GM12878 (cell line): ENCODE results near the gene YIPF5. TPM values are rescaled to one million over a fixed set of nuclear protein-coding genes. Genes with fewer than 3 reads are reported as not detected.

Source experiments
- CHD1 ChIP-seq: IDR thresholded peaks from 2 replicates; pipeline ENCODE4 v1.6.1; 2012; ENCODE audit warnings: low read depth, low read length, improper control_type of control experiment
- CTCF ChIP-seq, 3 experiments: IDR thresholded peaks in 2 of 3; conservative IDR thresholded peaks in 1 of 3; 2 replicates each; pipeline ENCODE4 v1.5.1; 2011; ENCODE audit warnings: low read depth in 3 of 3, low read length in 3 of 3, mild to moderate bottlenecking in 3 of 3, control low read depth in 2 of 3, moderate library complexity in 2 of 3, inconsistent platforms in 1 of 3, mixed read lengths in 1 of 3; ENCODE audit not compliant: control insufficient read depth in 2 of 3, insufficient read depth in 1 of 3; ENCODE audit errors: extremely low read depth in 1 of 3
- GATAD2B ChIP-seq: fragments of 450-650 bp; conservative IDR thresholded peaks from 2 replicates; pipeline ENCODE4 v1.6.1; 2017; ENCODE audit warnings: low read depth, mild to moderate bottlenecking, moderate library complexity
- IRF3 ChIP-seq: fragments of 450-650 bp; IDR thresholded peaks from 2 replicates; pipeline ENCODE4 v1.6.1; 2014; ENCODE audit warnings: mild to moderate bottlenecking
- NFXL1 ChIP-seq: fragments of 450-650 bp; IDR thresholded peaks from 2 replicates; pipeline ENCODE4 v1.6.1; 2017; ENCODE audit warnings: antibody characterized with exemption, mild to moderate bottlenecking, borderline replicate concordance
- NR2F1 ChIP-seq: fragments of 450-650 bp; conservative IDR thresholded peaks from 2 replicates; pipeline ENCODE4 v1.6.1; 2017; ENCODE audit warnings: mild to moderate bottlenecking
- POLR2A ChIP-seq: IDR thresholded peaks from 2 replicates; pipeline ENCODE4 v1.6.1; 2011; ENCODE audit warnings: low read depth, mild to moderate bottlenecking, low read length
- RFX5 ChIP-seq: IDR thresholded peaks from 2 replicates; pipeline ENCODE4 v1.6.1; 2011; ENCODE audit warnings: low read depth, low read length, improper control_type of control experiment
- SIN3A ChIP-seq: IDR thresholded peaks from 2 replicates; pipeline ENCODE4 v1.6.1; 2012; ENCODE audit warnings: low read depth, low read length, improper control_type of control experiment
- SMARCA5 ChIP-seq: fragments of 450-650 bp; IDR thresholded peaks from 2 replicates; pipeline ENCODE4 v1.6.1; 2017; ENCODE audit warnings: mild to moderate bottlenecking
- SUZ12 ChIP-seq: fragments of 200-600 bp; sonication (generic); IDR thresholded peaks from one replicate; pipeline ENCODE4 v1.6.1; 2018; ENCODE audit warnings: antibody characterized with exemption, mild to moderate bottlenecking; ENCODE audit not compliant: unreplicated experiment
- TCF7 ChIP-seq: IDR thresholded peaks from 2 replicates; pipeline ENCODE4 v1.6.1; 2014; ENCODE audit warnings: antibody characterized with exemption, borderline replicate concordance
- ZNF24 ChIP-seq: fragments of 450-650 bp; IDR thresholded peaks from 2 replicates; pipeline ENCODE4 v1.6.1; 2017; ENCODE audit warnings: antibody characterized with exemption, mild to moderate bottlenecking
- ZNF274 ChIP-seq: IDR thresholded peaks from one replicate; pipeline ENCODE4 v1.8.0; 2011; ENCODE audit not compliant: insufficient read length, insufficient read depth
- ZNF622 ChIP-seq: fragments of 450-650 bp; IDR thresholded peaks from 2 replicates; pipeline ENCODE4 v1.6.1; 2017; ENCODE audit warnings: mild to moderate bottlenecking, inconsistent platforms
- ZSCAN29 ChIP-seq: fragments of 450-650 bp; IDR thresholded peaks from 2 replicates; pipeline ENCODE4 v1.6.1; 2017; ENCODE audit warnings: mild to moderate bottlenecking, moderate library complexity
- polyA plus RNA-seq, 11 experiments: library from polyadenylated mRNA; depleted of rRNA in 4 of 11; unstranded in 6 of 11; stranded (reverse) in 5 of 11; fragments of >200 nt; fragmentation: Nextera tagmentation in 4 of 11; fragmentation: Illumina TruSeq in 1 of 11; extraction: Ambion mirVana in 4 of 11; extraction: Trizol in 1 of 11; gene quantifications; 1 replicate in 1 of 11; 2 replicates in 10 of 11; pipeline versions ENCODE4 v1.2.1 to v1.2.3, GENCODE V29; 2011 to 2016; ENCODE audit warnings: inconsistent platforms in 2 of 11, missing spikeins in 2 of 11, low read depth in 1 of 11
- total RNA-seq, 4 experiments: library from RNA; depleted of rRNA in 3 of 4; stranded (reverse); fragments of >200 nt in 3 of 4; fragmentation: Illumina TruSeq in 1 of 4; extraction: Trizol in 1 of 4; gene quantifications; 2 replicates each; pipeline versions ENCODE4 v1.2.1 to v1.2.3, GENCODE V29; 2013 to 2021
- TF ChIP-seq, protein P1 (sequence below): fragments of 150-350 bp; IDR thresholded peaks from 2 replicates; pipeline ENCODE4 v1.6.1; 2014; ENCODE audit warnings: mild to moderate bottlenecking, low read depth, low read length
- TF ChIP-seq, protein P2 (sequence below): fragments of 450-650 bp; IDR thresholded peaks from 2 replicates; pipeline ENCODE4 v1.6.1; 2016; ENCODE audit warnings: mild to moderate bottlenecking

YIPF5 gene
- total and polyA plus RNA-seq, 10 of the 15 experiments (the other 5 are each of a cell fraction or from before 2014, with no cell fraction given), result 19.5 to 50.4 (median 34.3) TPM

DNA sequence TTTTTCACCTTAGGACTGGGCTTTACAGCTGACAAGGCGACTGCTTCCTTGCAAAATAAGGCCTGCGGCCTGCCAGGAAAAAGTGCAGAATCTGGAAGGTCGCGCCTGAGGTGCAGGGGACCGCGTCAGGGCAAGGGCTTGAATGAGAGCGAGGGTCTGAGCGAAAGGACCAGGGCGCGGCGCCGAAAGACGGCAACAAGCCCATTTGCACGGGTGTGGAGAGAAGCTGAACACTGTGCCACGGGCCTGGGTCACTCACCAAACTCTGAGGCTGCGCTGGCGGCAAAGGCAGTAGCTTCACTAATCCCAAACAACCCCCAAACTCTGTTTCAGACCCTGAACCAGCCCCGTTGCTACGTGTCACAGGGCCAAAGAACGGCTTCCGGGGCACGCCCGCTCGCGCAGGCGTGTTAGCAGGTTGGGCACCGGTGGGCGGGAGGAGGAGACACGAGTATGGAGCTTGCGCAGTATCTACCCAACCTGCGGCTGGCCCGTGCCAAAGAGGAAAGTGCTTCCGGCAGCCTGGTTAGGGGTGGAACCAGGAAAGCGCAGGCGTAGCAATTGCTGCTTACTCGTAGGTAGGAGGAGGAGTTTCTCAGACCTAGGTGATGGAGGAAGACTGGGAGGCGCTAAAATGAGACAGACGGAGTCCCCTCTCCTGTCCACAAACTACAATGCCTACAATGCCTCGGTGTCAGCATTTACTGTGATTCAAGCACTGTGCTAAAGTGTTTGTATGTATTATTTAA is at the start of gene YIPF5, which contains the start of gene KCTD16 (continued):
- TF ChIP-seq CTCF (IDR thresholded peaks at IDR 0.05 in 2 of 3, conservative IDR thresholded peaks at IDR 0.05 in 1 of 3; ENCODE audit: control insufficient read depth in 2 of 3, extremely low read depth in 1 of 3, insufficient read depth in 1 of 3, low read depth in 3 of 3, low read length in 3 of 3) (no peak), POLR2A (peak; percentile 88), CHD1 (no peak), NFXL1 (no peak), IRF3 (no peak), SIN3A (peak; percentile 75; the same call in 1 of the 2 replicates), TCF7 (no peak), SUZ12 (no peak), SMARCA5 (no peak), NR2F1 (peak; percentile 75), RFX5 (no peak), ZNF24 (no peak), ZNF622 (no peak), GATAD2B (0 out of 2 replicates have a peak, but pooled peaks have one; percentile 43), ZSCAN29 (no peak), ZNF274 (no peak)
- TF ChIP-seq, protein P1, sequence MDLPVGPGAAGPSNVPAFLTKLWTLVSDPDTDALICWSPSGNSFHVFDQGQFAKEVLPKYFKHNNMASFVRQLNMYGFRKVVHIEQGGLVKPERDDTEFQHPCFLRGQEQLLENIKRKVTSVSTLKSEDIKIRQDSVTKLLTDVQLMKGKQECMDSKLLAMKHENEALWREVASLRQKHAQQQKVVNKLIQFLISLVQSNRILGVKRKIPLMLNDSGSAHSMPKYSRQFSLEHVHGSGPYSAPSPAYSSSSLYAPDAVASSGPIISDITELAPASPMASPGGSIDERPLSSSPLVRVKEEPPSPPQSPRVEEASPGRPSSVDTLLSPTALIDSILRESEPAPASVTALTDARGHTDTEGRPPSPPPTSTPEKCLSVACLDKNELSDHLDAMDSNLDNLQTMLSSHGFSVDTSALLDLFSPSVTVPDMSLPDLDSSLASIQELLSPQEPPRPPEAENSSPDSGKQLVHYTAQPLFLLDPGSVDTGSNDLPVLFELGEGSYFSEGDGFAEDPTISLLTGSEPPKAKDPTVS, result no peak
- TF ChIP-seq, protein P2, sequence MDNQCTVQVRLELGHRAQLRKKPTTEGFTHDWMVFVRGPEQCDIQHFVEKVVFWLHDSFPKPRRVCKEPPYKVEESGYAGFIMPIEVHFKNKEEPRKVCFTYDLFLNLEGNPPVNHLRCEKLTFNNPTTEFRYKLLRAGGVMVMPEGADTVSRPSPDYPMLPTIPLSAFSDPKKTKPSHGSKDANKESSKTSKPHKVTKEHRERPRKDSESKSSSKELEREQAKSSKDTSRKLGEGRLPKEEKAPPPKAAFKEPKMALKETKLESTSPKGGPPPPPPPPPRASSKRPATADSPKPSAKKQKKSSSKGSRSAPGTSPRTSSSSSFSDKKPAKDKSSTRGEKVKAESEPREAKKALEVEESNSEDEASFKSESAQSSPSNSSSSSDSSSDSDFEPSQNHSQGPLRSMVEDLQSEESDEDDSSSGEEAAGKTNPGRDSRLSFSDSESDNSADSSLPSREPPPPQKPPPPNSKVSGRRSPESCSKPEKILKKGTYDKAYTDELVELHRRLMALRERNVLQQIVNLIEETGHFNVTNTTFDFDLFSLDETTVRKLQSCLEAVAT, result peak; percentile 51; the same call in 1 of the 2 replicates
